GM18507 (cell line): ENCODE data around the gene HPSE2.
"Not testable (repeated sequence)": the region's sequence is repeated elsewhere in the genome, so short reads cannot be mapped to it uniquely, and the experiment has no call there.

Experiments used
- DNase-seq: peaks from one replicate; pipeline ENCODE4 v3.0.0; 2011; ENCODE audit warnings: low read depth; ENCODE audit not compliant: insufficient read length; ENCODE audit errors: extremely low spot score
- FAIRE-seq: peaks from 2 replicates; lab custom pipeline; 2011; peaks lifted over from hg19 to GRCh38; lab: Jason Lieb, UNC

HPSE2 gene

DNA sequence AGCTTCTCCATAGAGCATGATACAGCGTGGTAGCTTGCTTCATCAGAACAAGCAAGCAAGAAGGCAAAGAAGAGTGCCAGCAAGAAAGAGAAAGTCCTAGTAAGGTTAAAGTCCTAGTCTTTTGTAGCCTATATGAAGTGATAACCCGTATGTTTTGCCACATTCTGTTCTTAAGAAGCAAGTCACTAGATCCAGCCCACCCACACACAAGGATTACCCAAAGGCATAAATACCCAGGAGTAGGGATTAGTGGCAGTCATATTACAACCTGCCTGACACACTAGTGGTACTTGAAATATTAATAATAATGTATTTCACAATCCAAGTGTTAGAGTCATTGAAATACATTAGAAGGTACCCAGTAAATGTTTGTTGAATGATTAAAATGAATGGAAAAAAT lies 285.5 kb downstream of the HPSE2 start:
- DNase-seq = no peak
- FAIRE-seq = no peak

DNA sequence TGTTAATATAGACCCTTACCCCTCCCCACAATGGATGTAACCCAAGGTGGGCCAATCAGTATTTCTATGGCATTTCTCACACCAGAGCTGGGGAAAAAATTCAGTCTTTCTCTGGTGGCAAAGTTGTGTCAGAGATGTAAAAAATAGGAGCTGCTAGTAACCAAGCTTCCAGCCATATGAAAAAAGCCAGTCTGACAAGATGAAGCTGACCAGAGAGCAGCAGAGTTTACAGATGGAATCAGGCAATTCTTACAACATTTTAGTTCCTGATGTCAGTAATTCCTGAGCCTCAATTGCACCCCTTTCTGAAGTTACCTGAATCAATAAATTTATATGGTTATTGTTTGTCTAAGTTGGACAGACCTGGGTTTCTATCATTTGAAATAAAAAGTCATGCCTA lies 286.3 kb downstream of the HPSE2 start:
- DNase-seq = no peak
- no peak for FAIRE-seq

GRCh38 chr10:98943681-98944080 lies 292.0 kb downstream of the HPSE2 start:
- FAIRE-seq = no peak

GRCh38 chr10:98929709-98930108 lies 305.9 kb downstream of the HPSE2 start:
- FAIRE-seq = no peak

More at GRCh38 chr10:98943681-98944080, 292.0 kb downstream of the HPSE2 start:
- DNase-seq = no peak

DNA sequence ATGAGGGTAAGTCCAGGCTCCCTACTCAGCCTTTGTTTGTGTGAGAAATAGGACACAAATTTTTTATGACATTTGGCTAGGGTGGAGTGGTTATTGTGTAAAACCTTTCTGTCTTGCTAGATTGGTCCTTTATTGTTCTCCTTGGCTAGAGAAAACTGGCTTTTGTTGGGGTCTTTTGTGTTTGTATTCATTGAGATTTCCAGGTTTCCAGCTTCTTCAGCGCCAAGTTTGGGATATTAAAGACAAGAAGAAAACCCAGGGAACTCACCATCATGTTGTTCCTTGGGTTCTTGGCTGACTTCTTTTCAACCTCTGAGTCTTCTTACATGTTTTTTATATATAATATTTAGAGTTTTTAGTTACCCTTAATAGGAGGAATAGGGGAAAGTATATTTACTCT lies 310.0 kb downstream of the HPSE2 start:
- FAIRE-seq (no peak), DNase-seq (no peak)

More at GRCh38 chr10:98929709-98930108, 305.9 kb downstream of the HPSE2 start:
- no peak for DNase-seq

DNA sequence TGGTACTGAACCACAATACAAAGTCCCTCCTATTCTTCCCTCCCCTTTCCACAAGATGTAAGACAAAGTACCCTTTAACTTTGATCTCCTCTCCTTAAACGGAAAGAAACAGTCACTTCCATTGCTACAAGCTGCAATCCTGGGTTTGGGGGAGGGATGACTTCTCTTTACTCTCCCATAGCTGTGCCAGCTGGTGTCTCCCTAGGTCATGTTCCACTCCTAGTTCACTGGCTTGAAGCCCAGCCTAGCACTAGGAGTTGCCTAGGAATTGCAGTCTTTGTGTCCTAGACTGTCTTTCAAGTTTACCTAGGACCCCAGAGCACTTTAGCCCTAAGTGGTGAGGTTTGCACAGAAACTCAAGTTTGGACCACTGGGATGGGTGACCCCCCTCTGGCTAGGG lies 311.1 kb downstream of the HPSE2 start:
- no peak for FAIRE-seq
- DNase-seq = no peak

DNA sequence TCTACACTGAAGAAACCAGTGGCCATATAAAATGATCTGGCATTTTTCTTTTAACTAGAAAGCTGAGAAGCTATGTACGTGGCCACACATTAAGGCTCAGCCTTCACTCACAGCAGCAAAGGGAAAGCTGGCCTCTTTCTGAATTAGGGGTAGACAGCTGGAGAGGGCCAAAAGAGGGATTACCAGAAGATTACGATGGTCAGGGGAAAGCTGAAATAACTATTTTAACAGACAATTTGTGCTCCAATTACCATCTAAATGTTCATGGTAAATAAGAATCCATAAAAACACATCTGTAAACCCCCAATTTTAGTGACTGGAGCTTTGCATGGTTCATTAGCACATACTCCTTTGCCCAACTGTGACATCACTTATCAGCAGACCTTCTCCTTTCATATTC lies 314.3 kb downstream of the HPSE2 start:
- FAIRE-seq = no peak

GRCh38 chr10:98920807-98921206 lies 314.8 kb downstream of the HPSE2 start:
- FAIRE-seq (no peak), DNase-seq (no peak)

More for the DNA sequence above, 314.3 kb downstream of the HPSE2 start:
- DNase-seq = no peak

DNA sequence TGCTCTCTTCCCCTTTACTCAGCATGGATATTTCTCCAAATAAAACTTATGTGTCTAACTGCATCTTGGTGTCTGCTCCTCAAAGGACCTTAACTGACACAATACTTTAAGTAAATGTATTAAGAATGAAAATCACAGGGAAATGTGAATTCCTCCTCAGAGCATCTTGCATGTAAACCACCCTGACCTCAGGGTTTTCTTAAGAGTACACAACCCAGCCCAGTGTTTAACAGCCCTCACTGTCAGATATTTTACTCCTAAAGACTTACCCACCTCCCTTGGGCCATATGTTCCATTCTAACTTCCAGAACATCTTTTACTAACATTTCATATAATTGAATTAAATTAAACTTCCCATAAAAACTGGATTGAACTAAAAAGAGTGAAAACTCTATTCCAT lies 315.3 kb downstream of the HPSE2 start:
- FAIRE-seq = no peak
- DNase-seq = no peak

DNA sequence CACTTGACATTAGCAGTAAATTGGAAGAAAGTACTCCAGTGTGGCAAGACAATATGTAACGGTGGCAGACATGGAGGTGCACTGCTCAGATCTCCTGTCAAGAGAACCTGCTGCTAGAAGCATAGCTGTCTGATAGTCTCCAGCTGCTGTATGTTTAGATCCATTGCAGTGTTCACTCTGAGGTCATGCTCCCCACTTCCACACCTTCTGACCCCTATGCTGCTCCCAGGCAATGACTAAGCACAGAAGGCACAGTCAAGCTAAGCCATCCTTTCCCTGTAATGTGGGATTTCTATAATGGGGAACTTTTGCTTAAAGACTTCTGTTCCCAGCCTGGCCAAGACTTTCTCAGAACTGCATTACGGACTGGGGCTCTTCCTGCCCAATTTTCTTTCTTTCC lies 315.8 kb downstream of the HPSE2 start:
- FAIRE-seq (no peak), DNase-seq (no peak)

- no peak for FAIRE-seq
- DNase-seq = no peak
Observed at GRCh38 chr10:98917828-98918227, 317.8 kb downstream of the HPSE2 start.

- no peak for DNase-seq
- no peak for FAIRE-seq
Observed at GRCh38 chr10:98916526-98917125, 319.0 kb downstream of the HPSE2 start.

DNA sequence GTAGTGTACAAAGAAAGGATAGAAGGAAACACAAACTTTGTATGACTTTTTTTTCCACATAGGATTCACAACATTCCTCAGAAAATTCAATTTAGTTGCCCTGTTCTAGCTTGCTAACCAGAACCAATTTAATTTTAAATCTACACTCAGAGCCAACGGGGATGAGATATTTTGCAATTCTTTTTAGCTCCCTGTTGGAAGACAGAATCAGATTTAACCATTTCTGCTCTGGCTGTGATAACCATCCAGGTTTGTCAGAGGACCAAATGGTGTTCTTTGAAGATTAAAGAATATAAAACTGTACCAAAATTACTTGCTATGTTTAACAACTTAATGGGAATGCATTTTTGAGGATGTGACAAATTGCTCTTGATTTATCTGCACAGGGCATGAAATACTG lies 319.7 kb downstream of the HPSE2 start:
- DNase-seq (no peak), FAIRE-seq (no peak)

DNA sequence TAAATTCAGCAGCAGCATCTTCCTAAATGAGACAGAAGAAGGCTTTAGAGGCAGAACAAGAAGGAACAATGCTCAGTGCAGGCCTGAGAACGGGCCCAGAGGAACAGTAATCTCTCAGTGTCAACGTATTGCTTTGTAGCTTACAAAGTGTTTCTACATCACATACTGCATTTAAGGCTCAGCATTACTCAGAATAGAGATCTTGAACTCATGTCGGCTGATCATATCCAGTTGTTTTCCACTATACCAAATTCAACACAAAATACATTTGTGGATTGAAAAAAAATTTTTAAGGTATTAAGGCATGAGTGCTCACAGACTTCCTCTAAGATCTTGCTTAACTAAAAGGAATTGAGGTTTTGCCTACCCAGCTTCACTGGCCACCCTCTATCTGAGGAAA lies 325.1 kb downstream of the HPSE2 start:
- FAIRE-seq = no peak
- DNase-seq = no peak

GRCh38 chr10:98910048-98910447 lies 325.6 kb downstream of the HPSE2 start:
- FAIRE-seq = no peak
- DNase-seq = no peak

- FAIRE-seq = no peak
- no peak for DNase-seq
Observed at GRCh38 chr10:98908868-98909267, 326.8 kb downstream of the HPSE2 start.

DNA sequence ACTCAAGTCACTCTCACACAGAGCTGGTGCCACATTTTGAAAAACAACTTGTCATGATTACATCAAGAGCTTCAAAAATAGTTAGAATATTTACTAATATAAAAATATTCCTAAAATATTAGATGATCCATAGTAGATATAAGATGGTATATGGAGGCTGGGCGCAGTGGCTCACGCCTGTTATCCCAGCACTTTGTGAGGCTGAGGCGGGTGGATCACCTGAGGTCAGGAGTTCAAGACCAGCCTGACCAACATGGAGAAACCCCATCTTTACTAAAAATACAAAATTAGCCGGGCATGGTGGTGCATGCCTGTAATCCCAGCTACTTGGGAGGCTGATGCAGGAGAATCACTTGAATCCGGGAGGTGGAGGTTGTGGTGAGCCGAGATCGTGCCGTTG lies 327.4 kb downstream of the HPSE2 start:
- not testable (repeated sequence) for FAIRE-seq, DNase-seq

- no peak for DNase-seq
- no peak for FAIRE-seq
Observed at GRCh38 chr10:98901441-98902110, 334.1 kb downstream of the HPSE2 start.

DNA sequence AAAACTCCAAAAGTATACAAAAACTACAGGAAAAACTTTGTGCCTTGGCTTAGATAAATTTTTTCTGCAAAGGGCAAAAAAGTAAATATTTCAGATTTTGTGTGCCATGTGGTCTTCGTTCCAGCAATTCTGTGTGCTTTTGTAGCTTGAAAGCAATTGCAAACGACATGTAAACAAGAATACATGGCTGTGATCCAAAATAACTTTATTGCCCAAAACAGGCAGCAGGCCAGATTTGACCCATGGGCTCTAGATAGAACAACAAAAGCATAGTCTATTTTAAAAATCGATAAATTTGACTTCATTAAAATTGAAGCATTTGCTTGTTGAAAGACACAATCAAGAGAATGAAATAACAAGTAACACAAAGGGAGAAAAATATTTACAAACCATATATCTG lies 336.6 kb downstream of the HPSE2 start:
- no peak for DNase-seq
- no peak for FAIRE-seq

- DNase-seq (no peak), FAIRE-seq (no peak)
Observed at GRCh38 chr10:98892523-98892922, 343.1 kb downstream of the HPSE2 start.

GRCh38 chr10:98886686-98887085 lies 349.0 kb downstream of the HPSE2 start:
- DNase-seq (no peak), FAIRE-seq (no peak)
